ENCODE results near the gene MRM3. TPM values are rescaled to one million over a fixed set of nuclear protein-coding genes. Genes with fewer than 3 reads are reported as not detected.

The MRM3 gene
- total and polyA plus RNA-seq, 2 donors (not counting 3 experiments of a cell fraction or from before 2014, with no cell fraction given): 17.1 to 19.2 TPM

GRCh38 chr17:737561-738113 lies 44.5 kb upstream of the MRM3 start:
- dilution Hi-C loops (cut with MboI; ENCODE audit: extremely low pct_ligation_motif_present, low sequenced_read_pairs): no loop called here
- intact Hi-C loops (cut with micrococcal nuclease): no loop called here
- peak; percentile 15 for FAIRE-seq
- H4K20me1 ChIP-seq (replicated peaks; ENCODE audit: control insufficient read depth, extremely low read depth, insufficient read depth, low read length): no peaks in the 10 kb centered on the region
- no peaks in the 10 kb centered on the region for H3K9me1 ChIP-seq (replicated peaks; ENCODE audit: control insufficient read depth, extremely low read depth, insufficient read depth, low read length)
- no peak overlapping the region for H3K4me2 ChIP-seq (ENCODE audit: insufficient read depth, low read length)
- no peak overlapping the region for H2AFZ ChIP-seq (ENCODE audit: low read depth, low read length)
- no TSS peak for BruUV-seq (replicated peaks)
- H3K27me3 ChIP-seq (ENCODE audit: control insufficient read depth in 2 of 2, insufficient read depth in 2 of 2, low read length in 2 of 2): no peaks in the 10 kb centered on the region
- H3K9ac ChIP-seq (replicated peaks; ENCODE audit: extremely low read depth, insufficient read depth, low read length): no peak overlapping the region
- no peak overlapping the region for H3K4me3 ChIP-seq (replicated peaks in 1 of 3; ENCODE audit: insufficient read depth in 1 of 3, low read depth in 1 of 3, low read length in 3 of 3)
- CTCF ChIA-PET: interaction anchor here (0.9 to 1.9 kb wide), 3 partner anchors 15 to 242 kb away, joined by 3 to 4 read pairs (median 3); partner anchors contain the start of gene NXN
- H3K9me3 ChIP-seq (replicated peaks; ENCODE audit: control insufficient read depth, insufficient read depth, low read length): no peaks in the 10 kb centered on the region
- peaks cover 38% of the 10 kb centered on the region for H3K79me2 ChIP-seq (ENCODE audit: control insufficient read depth, insufficient read depth, low read length)
- POLR2A ChIA-PET: interaction anchor here (0.6 kb wide), 1 partner anchor 246 kb away, joined by 5 read pairs; no protein-coding TSS in a partner anchor
- H3K27ac ChIP-seq (ENCODE audit: insufficient read depth, low read depth, low read length): no peak overlapping the region
- peaks cover 13% of the 10 kb centered on the region for H3K4me1 ChIP-seq (ENCODE audit: control insufficient read depth, extremely low read depth, insufficient read depth, low read length)
- no peak for DNase-seq (ENCODE audit: low read depth, low spot score)
- H3K36me3 ChIP-seq (ENCODE audit: control insufficient read depth in 2 of 2, extremely low read depth in 1 of 2, insufficient read depth in 2 of 2, low read length in 2 of 2): peaks cover 5 to 27% of the 10 kb centered on the region in 2 experiments
- no peak for TF ChIP-seq EZH2 (IDR thresholded peaks at IDR 0.05; ENCODE audit: borderline replicate concordance, low read depth, low read length, severe bottlenecking)
- TF ChIP-seq POLR2AphosphoS5 (IDR thresholded peaks at IDR 0.05; ENCODE audit: insufficient read depth, low read depth, low read length): no peak
- no peak for TF ChIP-seq CTCF (IDR thresholded peaks at IDR 0.05; ENCODE audit: extremely low read depth in 1 of 2, insufficient read depth in 1 of 2, low read depth in 1 of 2, low read length in 2 of 2)
- no peak for TF ChIP-seq MYC (IDR thresholded peaks at IDR 0.05; ENCODE audit: low read depth, low read length)
- TF ChIP-seq FOS (IDR thresholded peaks at IDR 0.05; ENCODE audit: borderline replicate concordance, insufficient read depth, low read length): no peak
- TF ChIP-seq MAX (IDR thresholded peaks at IDR 0.05; ENCODE audit: insufficient read depth, insufficient read length): no peak
- TF ChIP-seq POLR2A (IDR thresholded peaks at IDR 0.05; ENCODE audit: low read depth, low read length): no peak
- TF ChIP-seq GATA2 (IDR thresholded peaks at IDR 0.05; ENCODE audit: insufficient read depth, insufficient read length, low read depth, low read length): no peak
- no peak for TF ChIP-seq JUN (IDR thresholded peaks at IDR 0.05; ENCODE audit: borderline replicate concordance, insufficient read depth, insufficient read length, low read depth)
